HepG2 (cell line): ENCODE results near the gene B3GNT2.

Source experiments
- ARNT ChIP-seq: fragments of 450-650 bp; IDR thresholded peaks from 2 replicates; pipeline ENCODE4 v1.6.1; 2017
- BRF2 ChIP-seq: sonication (generic); formaldehyde crosslinking; IDR thresholded peaks from 2 replicates; pipeline ENCODE4 v1.8.1; 2022; ENCODE audit warnings: mild to moderate bottlenecking, missing genetic modification reagents
- CTCF ChIP-seq: sonication (generic); formaldehyde crosslinking; IDR thresholded peaks from 2 replicates; pipeline ENCODE4 v1.5.0; 2020; ENCODE audit warnings: mild to moderate bottlenecking, missing genetic modification reagents, moderate library complexity
- FOXM1 ChIP-seq: sonication (generic); formaldehyde crosslinking; IDR thresholded peaks from 2 replicates; pipeline ENCODE4 v1.5.0; 2020; ENCODE audit warnings: missing genetic modification reagents
- GABPA ChIP-seq, 2 experiments: IDR thresholded peaks; 2 replicates each; pipeline ENCODE4 v1.6.1; 2011 to 2016; ENCODE audit warnings: low read depth in 2 of 2, low read length in 1 of 2, missing biosample characterization in 1 of 2, missing genetic modification characterization in 1 of 2
- MXD1 ChIP-seq: sonication (generic); formaldehyde crosslinking; IDR thresholded peaks from 2 replicates; pipeline ENCODE4 v1.4.0; 2020; ENCODE audit warnings: mild to moderate bottlenecking, missing genetic modification reagents
- PBX3 ChIP-seq: sonication (generic); formaldehyde crosslinking; IDR thresholded peaks from 2 replicates; pipeline ENCODE4 v1.8.1; 2023; ENCODE audit warnings: missing genetic modification reagents, inconsistent platforms, borderline replicate concordance
- SP1 ChIP-seq, 2 experiments: fragments of 450-650 bp in 1 of 2; sonication (generic) in 1 of 2; formaldehyde crosslinking in 1 of 2; IDR thresholded peaks; 2 replicates each; pipeline versions ENCODE4 v1.4.0 to v1.6.1; 2016 to 2020; ENCODE audit warnings: missing genetic modification reagents in 1 of 2
- USF2 ChIP-seq, 2 experiments: sonication (generic) in 1 of 2; formaldehyde crosslinking in 1 of 2; IDR thresholded peaks; 2 replicates each; pipeline versions ENCODE4 v1.5.1 to v1.6.1; 2011 to 2020; ENCODE audit warnings: borderline replicate concordance in 1 of 2, low read depth in 1 of 2, low read length in 1 of 2, mild to moderate bottlenecking in 1 of 2, missing genetic modification reagents in 1 of 2, moderate library complexity in 1 of 2
- ZBTB7B ChIP-seq: sonication (generic); formaldehyde crosslinking; IDR thresholded peaks from 2 replicates; pipeline ENCODE4 v1.4.0; 2020; ENCODE audit warnings: missing genetic modification reagents
- ZNF225 ChIP-seq: sonication (generic); formaldehyde crosslinking; IDR thresholded peaks from 2 replicates; pipeline ENCODE4 v1.4.0; 2020; ENCODE audit warnings: mild to moderate bottlenecking, missing genetic modification reagents

GRCh38 chr2:62238236-62238635 is 42.3 kb downstream of the B3GNT2 start:
- TF ChIP-seq ARNT, result no peak
- TF ChIP-seq ZNF225 (CRISPR knock-in tag), result no peak
- no peak for TF ChIP-seq FOXM1 (CRISPR knock-in tag)
- TF ChIP-seq MXD1 (CRISPR knock-in tag), result no peak
- TF ChIP-seq CTCF (CRISPR knock-in tag), result no peak
- TF ChIP-seq BRF2 (CRISPR knock-in tag), result no peak
- TF ChIP-seq ZBTB7B, result no peak
- no peak for TF ChIP-seq USF2 (IDR thresholded peaks at IDR 0.05; ENCODE audit: low read depth, low read length)
- no peak for TF ChIP-seq USF2 (CRISPR knock-in tag; IDR thresholded peaks at IDR 0.05; ENCODE audit: borderline replicate concordance)
- no peak for TF ChIP-seq PBX3 (CRISPR knock-in tag)
- no peak for TF ChIP-seq SP1 (IDR thresholded peaks at IDR 0.05)
- TF ChIP-seq SP1 (CRISPR knock-in tag; IDR thresholded peaks at IDR 0.05), result no peak
- TF ChIP-seq GABPA (IDR thresholded peaks at IDR 0.05; ENCODE audit: low read depth, low read length), result no peak
- TF ChIP-seq GABPA (CRISPR knock-in tag; IDR thresholded peaks at IDR 0.05; ENCODE audit: low read depth), result no peak
